ENCODE results near the gene TFEB. TPM values are rescaled to one million over a fixed set of nuclear protein-coding genes. Genes with fewer than 3 reads are reported as not detected.

TFEB gene
- total RNA-seq, 1 experiment from 2014 or later, result 7.3 TPM

GRCh38 chr6:41713650-41714291, 21.6 kb downstream of the TFEB start:
- Histone ChIP-seq H3K27ac (peak overlapping the region; percentile 58), H4K20me1 (ENCODE audit: insufficient read depth) (no peaks in the 10 kb centered on the region), H3K36me3 (ENCODE audit: low read depth) (no peaks in the 10 kb centered on the region), H3K9me3 (ENCODE audit: insufficient read depth, low read depth) (no peaks in the 10 kb centered on the region), H3K4me3 (no peak overlapping the region), H3K4me1 (replicated peaks; ENCODE audit: insufficient read depth) (peaks cover 35% of the 10 kb centered on the region), H3F3A (ENCODE audit: insufficient read depth, low read depth) (peaks cover 30% of the 10 kb centered on the region), H3K4me2 (peak overlapping the region; percentile 65), H3K27me3 (ENCODE audit: insufficient read depth, low read depth) (no peaks in the 10 kb centered on the region), H2AFZ (no peak overlapping the region), H3K9me2 (ENCODE audit: insufficient read depth) (no peaks in the 10 kb centered on the region; the same call in 1 of the 2 replicates), H3K79me2 (ENCODE audit: low read depth) (no peaks in the 10 kb centered on the region)
- ChIA-PET CTCF (interaction anchor here (0.8 to 1.5 kb wide), 3 partner anchors 16 to 21 kb away, joined by 3 to 6 read pairs (median 5); no protein-coding TSS in a partner anchor), POLR2A (ENCODE audit: unreplicated experiment) (interaction anchor here (0.6 to 1.2 kb wide), 3 partner anchors 16 to 791 kb away, joined by 3 to 16 read pairs (median 6); no protein-coding TSS in a partner anchor)
- no peak for TF ChIP-seq CTCF (conservative IDR thresholded peaks at IDR 0.05)
- TF ChIP-seq EZH2 (IDR thresholded peaks at IDR 0.05; ENCODE audit: low read depth), result no peak
- no TSS peak for BruUV-seq (replicated peaks)
- DNase-seq, result no peak
- intact Hi-C loops (cut with micrococcal nuclease; ENCODE audit: unreplicated experiment), result loop anchor here (1.0 kb wide), 2 partner anchors 10 to 15 kb away; no protein-coding TSS in a partner anchor

DNA sequence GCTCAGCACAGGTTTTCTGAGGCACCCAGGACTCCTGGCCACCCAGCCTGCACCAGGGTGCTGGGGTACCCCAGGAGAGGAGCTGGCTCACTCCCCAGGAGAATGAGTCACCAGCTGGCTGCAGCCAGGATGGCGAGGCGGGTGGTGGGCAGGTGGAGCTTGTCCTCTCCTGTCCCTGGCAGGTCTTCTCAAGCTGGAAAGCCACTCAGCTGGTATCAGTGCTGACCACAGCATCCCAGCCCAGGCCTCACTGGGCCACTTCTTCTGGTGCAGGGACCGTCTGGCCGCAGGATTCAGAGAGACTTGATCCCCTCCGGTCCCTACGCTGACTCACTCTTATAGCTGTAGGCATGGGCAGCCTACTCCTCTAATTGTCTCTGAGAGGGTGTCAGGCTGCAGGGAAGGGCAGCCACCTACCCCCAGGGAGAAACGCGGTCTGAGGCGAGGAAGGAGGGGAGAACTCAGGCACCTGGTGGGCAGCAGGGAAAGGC, 22.2 kb downstream of the TFEB start:
- H2AFZ ChIP-seq, result no peak overlapping the region

More for the DNA sequence above, 22.2 kb downstream of the TFEB start:
- intact Hi-C loops (cut with micrococcal nuclease; ENCODE audit: unreplicated experiment), result loop anchor here (1.0 kb wide), 2 partner anchors 10 to 15 kb away; no protein-coding TSS in a partner anchor
- peak; percentile 89 to 93 for DNase-seq
- Histone ChIP-seq H3K4me1 (replicated peaks; ENCODE audit: insufficient read depth) (peaks cover 35% of the 10 kb centered on the region), H3K9me2 (ENCODE audit: insufficient read depth) (no peaks in the 10 kb centered on the region; the same call in 1 of the 2 replicates), H3K27ac (peak overlapping the region; percentile 58), H3K4me2 (peak overlapping the region; percentile 65), H3K79me2 (ENCODE audit: low read depth) (no peaks in the 10 kb centered on the region), H3K36me3 (ENCODE audit: low read depth) (no peaks in the 10 kb centered on the region), H3K4me3 (no peak overlapping the region), H3F3A (ENCODE audit: insufficient read depth, low read depth) (peaks cover 30% of the 10 kb centered on the region), H4K20me1 (ENCODE audit: insufficient read depth) (no peaks in the 10 kb centered on the region), H3K9me3 (ENCODE audit: insufficient read depth, low read depth) (no peaks in the 10 kb centered on the region), H3K27me3 (ENCODE audit: insufficient read depth, low read depth) (no peaks in the 10 kb centered on the region)
- POLR2A ChIA-PET (ENCODE audit: unreplicated experiment), result interaction anchor here (0.5 to 1.2 kb wide), 5 partner anchors 15 to 791 kb away, joined by 3 to 16 read pairs (median 6); no protein-coding TSS in a partner anchor
- CTCF ChIA-PET, result interaction anchor here (0.8 to 1.5 kb wide), 3 partner anchors 15 to 21 kb away, joined by 3 to 6 read pairs (median 5); no protein-coding TSS in a partner anchor
- TF ChIP-seq EZH2 (IDR thresholded peaks at IDR 0.05; ENCODE audit: low read depth), result no peak
- TF ChIP-seq CTCF (conservative IDR thresholded peaks at IDR 0.05), result no peak
- BruUV-seq (replicated peaks), result no TSS peak
